Measurements from ENCODE around the gene HLX.

Gene HLX

GRCh38 chr1:220879076-220879508, at the start of gene HLX:
TSS of gene HLX (plus strand) at chr1:220879443. CDS start at chr1:220879858, 415 bp downstream.
- H3K27me3 ChIP-seq (ENCODE audit: insufficient read depth, poor library complexity, severe bottlenecking) = peaks cover 4% of the 10 kb centered on the region
- no peak for DNase-seq (ENCODE audit: low spot score)
- peak; percentile 79 for ATAC-seq (ENCODE audit: low read depth)

GRCh38 chr1:220833436-220833835, 45.8 kb upstream of the HLX start:
- Histone ChIP-seq H3K27ac (ENCODE audit: poor library complexity, severe bottlenecking) (no peak overlapping the region), H3K4me3 (ENCODE audit: severe bottlenecking) (no peak overlapping the region), H3K27me3 (ENCODE audit: insufficient read depth, poor library complexity, severe bottlenecking) (no peaks in the 10 kb centered on the region), H3K4me1 (ENCODE audit: insufficient read depth, poor library complexity, severe bottlenecking) (no peaks in the 10 kb centered on the region), H3K9me3 (ENCODE audit: severe bottlenecking) (no peaks in the 10 kb centered on the region), H3K36me3 (ENCODE audit: low read depth) (no peaks in the 10 kb centered on the region)
- TF ChIP-seq CTCF (IDR thresholded peaks at IDR 0.05; ENCODE audit: poor library complexity, severe bottlenecking) = no peak
- ATAC-seq (ENCODE audit: low read depth) (no peak), DNase-seq (ENCODE audit: low spot score) (no peak)

More at GRCh38 chr1:220879076-220879508, at the start of gene HLX:
- Histone ChIP-seq H3K36me3 (ENCODE audit: low read depth) (no peaks in the 10 kb centered on the region), H3K27ac (ENCODE audit: poor library complexity, severe bottlenecking) (no peak within 1 kb of the TSS), H3K4me3 (ENCODE audit: severe bottlenecking) (peak within 1 kb of the TSS; percentile 46), H3K4me1 (ENCODE audit: insufficient read depth, poor library complexity, severe bottlenecking) (no peaks in the 10 kb centered on the region), H3K9me3 (ENCODE audit: severe bottlenecking) (no peaks in the 10 kb centered on the region)
- no peak for TF ChIP-seq CTCF (IDR thresholded peaks at IDR 0.05; ENCODE audit: poor library complexity, severe bottlenecking)

GRCh38 chr1:220834155-220834870, 44.9 kb upstream of the HLX start:
- no peaks in the 10 kb centered on the region for H3K36me3 ChIP-seq (ENCODE audit: low read depth)
- no peaks in the 10 kb centered on the region for H3K9me3 ChIP-seq (ENCODE audit: severe bottlenecking)
- TF ChIP-seq CTCF (IDR thresholded peaks at IDR 0.05; ENCODE audit: poor library complexity, severe bottlenecking) = no peak
- H3K27me3 ChIP-seq (ENCODE audit: insufficient read depth, poor library complexity, severe bottlenecking) = no peaks in the 10 kb centered on the region
- H3K4me3 ChIP-seq (ENCODE audit: severe bottlenecking) = no peak overlapping the region
- DNase-seq (ENCODE audit: low spot score) = no peak
- no peak for ATAC-seq (ENCODE audit: low read depth)
- H3K4me1 ChIP-seq (ENCODE audit: insufficient read depth, poor library complexity, severe bottlenecking) = no peaks in the 10 kb centered on the region
- H3K27ac ChIP-seq (ENCODE audit: poor library complexity, severe bottlenecking) = no peak overlapping the region

- no peaks in the 10 kb centered on the region for H3K27me3 ChIP-seq (ENCODE audit: insufficient read depth, poor library complexity, severe bottlenecking)
- no peaks in the 10 kb centered on the region for H3K4me1 ChIP-seq (ENCODE audit: insufficient read depth, poor library complexity, severe bottlenecking)
- no peaks in the 10 kb centered on the region for H3K36me3 ChIP-seq (ENCODE audit: low read depth)
- no peak overlapping the region for H3K27ac ChIP-seq (ENCODE audit: poor library complexity, severe bottlenecking)
- no peaks in the 10 kb centered on the region for H3K9me3 ChIP-seq (ENCODE audit: severe bottlenecking)
- H3K4me3 ChIP-seq (ENCODE audit: severe bottlenecking) = no peak overlapping the region
- TF ChIP-seq CTCF (IDR thresholded peaks at IDR 0.05; ENCODE audit: poor library complexity, severe bottlenecking) = no peak
- DNase-seq (ENCODE audit: low spot score) (no peak), ATAC-seq (ENCODE audit: low read depth) (no peak)
Measured at GRCh38 chr1:220838578-220838977, 40.7 kb upstream of the HLX start.

- H3K27me3 ChIP-seq (ENCODE audit: insufficient read depth, poor library complexity, severe bottlenecking) = no peaks in the 10 kb centered on the region
- H3K4me3 ChIP-seq (ENCODE audit: severe bottlenecking) = no peak overlapping the region
- TF ChIP-seq CTCF (IDR thresholded peaks at IDR 0.05; ENCODE audit: poor library complexity, severe bottlenecking) = no peak
- no peaks in the 10 kb centered on the region for H3K36me3 ChIP-seq (ENCODE audit: low read depth)
- H3K4me1 ChIP-seq (ENCODE audit: insufficient read depth, poor library complexity, severe bottlenecking) = no peaks in the 10 kb centered on the region
- H3K9me3 ChIP-seq (ENCODE audit: severe bottlenecking) = no peaks in the 10 kb centered on the region
- no peak for ATAC-seq (ENCODE audit: low read depth)
- DNase-seq (ENCODE audit: low spot score) = no peak
- H3K27ac ChIP-seq (ENCODE audit: poor library complexity, severe bottlenecking) = no peak overlapping the region
Measured at GRCh38 chr1:220839474-220839873, 39.8 kb upstream of the HLX start.
